NCI-H2196 treated with DMSO at 0.1 percent for 48 hours (cell line): Measurements from ENCODE around the gene GBE1.
"Not testable (repeated sequence)": the region's sequence is repeated elsewhere in the genome, so short reads cannot be mapped to it uniquely, and the experiment has no call there.

Experiments used
- DNase-seq: peaks from one replicate; lab custom pipeline; 2025; ENCODE audit not compliant: unreplicated experiment; lab: John Stamatoyannopoulos, UW

The GBE1 gene

GRCh38 chr3:81753416-81754027 is 7.9 kb downstream of the GBE1 start:
- DNase-seq = no peak

GRCh38 chr3:81752604-81753003 is 8.8 kb downstream of the GBE1 start:
- no peak for DNase-seq

GRCh38 chr3:81749265-81749664 is 12.2 kb downstream of the GBE1 start:
- no peak for DNase-seq

GRCh38 chr3:81747280-81747679 is 14.2 kb downstream of the GBE1 start:
- DNase-seq = not testable (repeated sequence)

- no peak for DNase-seq
Observed at GRCh38 chr3:81744366-81744765, 17.1 kb downstream of the GBE1 start.

- no peak for DNase-seq
Observed at GRCh38 chr3:81743096-81744025, 18.1 kb downstream of the GBE1 start.

GRCh38 chr3:81742581-81742980 is 18.9 kb downstream of the GBE1 start:
- no peak for DNase-seq

GRCh38 chr3:81741216-81741615 is 20.2 kb downstream of the GBE1 start:
- DNase-seq = no peak

GRCh38 chr3:81740731-81741130 is 20.7 kb downstream of the GBE1 start:
- no peak for DNase-seq

GRCh38 chr3:81735334-81735733 is 26.1 kb downstream of the GBE1 start:
- DNase-seq = no peak

GRCh38 chr3:81734742-81735141 is 26.7 kb downstream of the GBE1 start:
- no peak for DNase-seq

- DNase-seq = no peak
Observed at GRCh38 chr3:81732642-81733041, 28.8 kb downstream of the GBE1 start.

- no peak for DNase-seq
Observed at GRCh38 chr3:81728766-81729544, 32.5 kb downstream of the GBE1 start.

GRCh38 chr3:81726735-81727134 is 34.7 kb downstream of the GBE1 start:
- no peak for DNase-seq

GRCh38 chr3:81726132-81726531 is 35.3 kb downstream of the GBE1 start:
- no peak for DNase-seq

GRCh38 chr3:81723732-81724313 is 37.6 kb downstream of the GBE1 start:
- no peak for DNase-seq

GRCh38 chr3:81718311-81718710 is 43.1 kb downstream of the GBE1 start:
- no peak for DNase-seq

- peak; percentile 20 for DNase-seq
Observed at GRCh38 chr3:81716870-81717509, 44.5 kb downstream of the GBE1 start.

GRCh38 chr3:81713031-81713430 is 48.4 kb downstream of the GBE1 start:
- no peak for DNase-seq

GRCh38 chr3:81709606-81710005 is 51.8 kb downstream of the GBE1 start:
- DNase-seq = no peak

- no peak for DNase-seq
Observed at GRCh38 chr3:81707996-81708395, 53.4 kb downstream of the GBE1 start.
